DOHH2 (cell line): Measurements from ENCODE around the gene CYCS.

Source experiments
- CTCF ChIP-seq: fragments of 200-600 bp; sonication (generic); IDR thresholded peaks from one replicate; pipeline ENCODE4 v1.5.1; 2014; ENCODE audit warnings: antibody characterized with exemption, mild to moderate bottlenecking, low read depth, low read length; ENCODE audit not compliant: poor library complexity, severe bottlenecking
- EZH2phosphoT487 ChIP-seq: fragments of 200-600 bp; sonication (generic); IDR thresholded peaks from 2 replicates; pipeline ENCODE4 v1.6.1; 2017; ENCODE audit warnings: borderline replicate concordance, mild to moderate bottlenecking, antibody characterized with exemption, low read length, moderate library complexity, mixed read lengths

DNA sequence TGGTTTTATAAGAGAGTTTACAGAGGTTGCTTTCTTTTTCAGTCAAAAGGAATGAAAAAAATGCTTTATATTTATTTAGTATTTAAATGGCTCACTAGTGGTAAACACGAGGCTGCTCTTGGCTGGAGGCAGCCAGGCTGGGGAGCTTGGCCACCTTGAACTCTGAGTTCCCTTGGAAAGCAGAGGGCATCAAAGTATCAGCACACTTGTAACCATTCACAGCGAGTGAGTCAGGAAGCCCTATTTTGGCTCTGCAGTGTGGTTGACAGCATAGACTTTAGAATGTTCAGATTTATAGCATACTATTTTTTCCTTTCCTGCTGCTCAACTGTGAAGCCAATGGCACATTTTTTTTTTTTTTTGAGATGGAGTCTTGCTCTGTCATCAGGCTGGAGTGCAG lies 51.6 kb downstream of the CYCS start:
- TF ChIP-seq CTCF (no peak), EZH2phosphoT487 (no peak)
